ENCODE data around the gene TNPO1.

DNA sequence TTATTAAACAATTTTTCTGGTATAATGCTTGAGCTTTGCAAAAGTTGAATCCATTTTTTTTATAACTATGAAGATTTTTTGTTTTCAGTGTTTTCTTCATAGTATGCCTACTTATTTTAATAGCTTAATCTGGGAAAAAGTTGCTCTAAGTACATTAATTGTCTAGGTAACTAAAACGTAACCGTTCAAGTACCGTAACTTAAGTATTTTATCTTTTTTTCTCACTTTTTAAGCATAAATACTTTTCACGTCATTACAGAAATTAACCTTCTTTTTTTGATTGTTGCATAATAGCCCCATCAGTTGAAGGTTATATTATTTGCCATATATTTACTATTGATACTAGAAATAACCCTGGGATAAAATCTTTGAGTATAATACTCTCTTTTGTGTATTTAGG is 15.2 kb downstream of the TNPO1 start:
- TF ChIP-seq, protein P1, sequence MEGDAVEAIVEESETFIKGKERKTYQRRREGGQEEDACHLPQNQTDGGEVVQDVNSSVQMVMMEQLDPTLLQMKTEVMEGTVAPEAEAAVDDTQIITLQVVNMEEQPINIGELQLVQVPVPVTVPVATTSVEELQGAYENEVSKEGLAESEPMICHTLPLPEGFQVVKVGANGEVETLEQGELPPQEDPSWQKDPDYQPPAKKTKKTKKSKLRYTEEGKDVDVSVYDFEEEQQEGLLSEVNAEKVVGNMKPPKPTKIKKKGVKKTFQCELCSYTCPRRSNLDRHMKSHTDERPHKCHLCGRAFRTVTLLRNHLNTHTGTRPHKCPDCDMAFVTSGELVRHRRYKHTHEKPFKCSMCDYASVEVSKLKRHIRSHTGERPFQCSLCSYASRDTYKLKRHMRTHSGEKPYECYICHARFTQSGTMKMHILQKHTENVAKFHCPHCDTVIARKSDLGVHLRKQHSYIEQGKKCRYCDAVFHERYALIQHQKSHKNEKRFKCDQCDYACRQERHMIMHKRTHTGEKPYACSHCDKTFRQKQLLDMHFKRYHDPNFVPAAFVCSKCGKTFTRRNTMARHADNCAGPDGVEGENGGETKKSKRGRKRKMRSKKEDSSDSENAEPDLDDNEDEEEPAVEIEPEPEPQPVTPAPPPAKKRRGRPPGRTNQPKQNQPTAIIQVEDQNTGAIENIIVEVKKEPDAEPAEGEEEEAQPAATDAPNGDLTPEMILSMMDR (IDR thresholded peaks at IDR 0.05; ENCODE audit: borderline replicate concordance, extremely low read depth, low read length, poor library complexity, severe bottlenecking) = no peak
- TF ChIP-seq EZH2 (IDR thresholded peaks at IDR 0.05; ENCODE audit: borderline replicate concordance, low read depth, low read length, severe bottlenecking) = no peak

Data from DND-41 (cell line).